C4-2B (cell line): ENCODE results near the gene C1QTNF1.

Experiments
- CTCF ChIP-seq: fragments of 450-650 bp; conservative IDR thresholded peaks from 2 replicates; pipeline ENCODE4 v1.5.1; 2017; ENCODE audit warnings: mild to moderate bottlenecking
- ZFX ChIP-seq: fragments of 450-650 bp; IDR thresholded peaks from 2 replicates; pipeline ENCODE4 v1.6.1; 2017

GRCh38 chr17:79087428-79088143 lies 63.6 kb downstream of the C1QTNF1 start:
- TF ChIP-seq CTCF: peak; percentile 94
- no peak for TF ChIP-seq ZFX
